Measurements from ENCODE around the gene UTP15.

The UTP15 gene

GRCh38 chr5:73599380-73599779 is 33.8 kb downstream of the UTP15 start:
- Histone ChIP-seq H3K27ac (replicated peaks) (no peak overlapping the region), H3K27me3 (ENCODE audit: insufficient read depth, poor library complexity, severe bottlenecking) (no peaks in the 10 kb centered on the region), H3K4me3 (replicated peaks; ENCODE audit: insufficient read depth, low read length) (no peak overlapping the region)
- no peak for DNase-seq (ENCODE audit: low read depth in 1 of 2, low spot score in 1 of 2)
- TF ChIP-seq REST (IDR thresholded peaks at IDR 0.05; ENCODE audit: insufficient replicate concordance, low read depth) (no peak), CTCF (IDR thresholded peaks at IDR 0.05; ENCODE audit: insufficient read depth, low read length) (no peak), POLR2AphosphoS5 (IDR thresholded peaks at IDR 0.05; ENCODE audit: low read depth) (no peak), GABPA (IDR thresholded peaks at IDR 0.05; ENCODE audit: low read depth) (no peak)

- Histone ChIP-seq H3K4me3 (replicated peaks; ENCODE audit: insufficient read depth, low read length) (no peak overlapping the region), H3K27ac (replicated peaks) (no peak overlapping the region), H3K27me3 (ENCODE audit: insufficient read depth, poor library complexity, severe bottlenecking) (no peaks in the 10 kb centered on the region)
- no peak for TF ChIP-seq CTCF (IDR thresholded peaks at IDR 0.05; ENCODE audit: insufficient read depth, low read length)
- no peak for TF ChIP-seq POLR2AphosphoS5 (IDR thresholded peaks at IDR 0.05; ENCODE audit: low read depth)
- no peak for TF ChIP-seq REST (IDR thresholded peaks at IDR 0.05; ENCODE audit: insufficient replicate concordance, low read depth)
- TF ChIP-seq GABPA (IDR thresholded peaks at IDR 0.05; ENCODE audit: low read depth), result no peak
- no peak for TF ChIP-seq SPI1 (IDR thresholded peaks at IDR 0.05; ENCODE audit: borderline replicate concordance, low read depth)
- no peak for DNase-seq (ENCODE audit: low read depth in 1 of 2, low spot score in 1 of 2)
These were observed 38.5 kb downstream of the UTP15 start for GRCh38 chr5:73603998-73604397.

GRCh38 chr5:73605223-73606087 is 39.9 kb downstream of the UTP15 start:
- TF ChIP-seq POLR2AphosphoS5 (IDR thresholded peaks at IDR 0.05; ENCODE audit: low read depth) (no peak), SPI1 (IDR thresholded peaks at IDR 0.05; ENCODE audit: borderline replicate concordance, low read depth) (no peak), CTCF (IDR thresholded peaks at IDR 0.05; ENCODE audit: insufficient read depth, low read length) (no peak), REST (IDR thresholded peaks at IDR 0.05; ENCODE audit: insufficient replicate concordance, low read depth) (no peak), GABPA (IDR thresholded peaks at IDR 0.05; ENCODE audit: low read depth) (no peak)
- no peaks in the 10 kb centered on the region for H3K27me3 ChIP-seq (ENCODE audit: insufficient read depth, poor library complexity, severe bottlenecking)
- H3K27ac ChIP-seq (replicated peaks), result no peak overlapping the region
- no peak overlapping the region for H3K4me3 ChIP-seq (replicated peaks; ENCODE audit: insufficient read depth, low read length)
- DNase-seq (ENCODE audit: low read depth in 1 of 2, low spot score in 1 of 2), result no peak

All from HL-60 (cell line).